HUES6 (cell line): ENCODE data around the gene NIFK.
"Not testable (repeated sequence)": the region's sequence is repeated elsewhere in the genome, so short reads cannot be mapped to it uniquely, and the experiment has no call there.

ENCODE experiments used
- H3K27ac ChIP-seq: 2 replicates; pipeline ENCODE4 v1.7.0; 2013; ENCODE audit warnings: low read depth, mild to moderate bottlenecking, low read length, inconsistent platforms
- H3K27me3 ChIP-seq: 2 replicates; pipeline ENCODE4 v1.6.1; 2013; ENCODE audit warnings: low read length; ENCODE audit not compliant: control insufficient read depth, insufficient read depth
- H3K36me3 ChIP-seq: 2 replicates; pipeline ENCODE4 v1.6.1; 2013; ENCODE audit warnings: low read length; ENCODE audit not compliant: control insufficient read depth, insufficient read depth
- H3K4me1 ChIP-seq: 2 replicates; pipeline ENCODE4 v1.6.1; 2013; ENCODE audit warnings: low read length; ENCODE audit not compliant: control insufficient read depth, insufficient read depth
- H3K4me3 ChIP-seq: 2 replicates; pipeline ENCODE4 v1.5.1; 2013; ENCODE audit warnings: low read depth, low read length
- H3K9ac ChIP-seq: one replicate; pipeline ENCODE4 v1.6.1; 2013; ENCODE audit warnings: mild to moderate bottlenecking, low read length
- H3K9me3 ChIP-seq: 2 replicates; pipeline ENCODE4 v1.6.1; 2013; ENCODE audit warnings: low read depth, low read length; ENCODE audit not compliant: control insufficient read depth, insufficient read depth

The NIFK gene

DNA sequence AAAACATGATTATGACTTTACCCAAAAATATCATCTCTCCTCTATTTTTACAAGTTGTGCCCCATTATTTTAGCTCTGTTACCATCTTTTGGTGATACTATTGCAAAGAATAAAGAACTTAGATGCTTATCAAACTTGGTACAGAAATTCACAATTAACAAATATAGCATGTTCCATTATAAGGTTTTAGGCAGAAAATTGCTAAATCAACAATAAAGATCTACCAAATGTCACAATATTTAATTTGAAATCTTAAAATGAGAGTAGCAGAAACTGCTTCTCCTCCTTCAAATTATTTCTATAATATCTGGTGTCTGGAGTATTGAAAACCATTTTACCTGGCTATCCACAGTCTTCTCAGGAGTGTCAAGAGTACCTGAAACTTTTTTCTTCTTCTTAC is 8.7 kb downstream of the NIFK start:
- Histone ChIP-seq H3K36me3 (peaks cover 65% of the 10 kb centered on the region), H3K4me3 (no peak overlapping the region)

DNA sequence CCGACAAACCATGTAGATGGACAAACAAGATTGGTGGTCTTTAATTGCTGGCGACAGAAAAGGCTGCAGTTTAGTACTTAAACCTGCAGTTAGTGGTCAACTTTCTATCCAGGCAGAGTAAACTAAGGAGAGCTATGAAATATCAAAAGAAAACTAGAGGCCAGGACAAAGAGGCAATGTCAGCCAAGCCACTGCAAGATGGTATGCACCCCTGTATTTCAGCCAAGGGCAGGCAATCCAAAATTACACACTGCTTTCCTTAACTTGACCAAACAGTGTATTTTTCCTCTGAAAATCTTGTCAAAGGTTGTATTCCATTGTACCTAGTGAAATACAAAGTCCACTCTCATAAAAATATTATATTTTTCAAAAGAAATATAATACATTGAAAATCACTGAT is 9.3 kb downstream of the NIFK start:
- H3K36me3 ChIP-seq = peaks cover 59% of the 10 kb centered on the region
- H3K9me3 ChIP-seq = no peaks in the 10 kb centered on the region
- no peaks in the 10 kb centered on the region for H3K27me3 ChIP-seq
- H3K27ac ChIP-seq = no peak overlapping the region
- no peak overlapping the region for H3K9ac ChIP-seq
- H3K4me1 ChIP-seq = no peaks in the 10 kb centered on the region
- no peak overlapping the region for H3K4me3 ChIP-seq

More for the DNA sequence above, 8.7 kb downstream of the NIFK start:
- H3K27me3 ChIP-seq = no peaks in the 10 kb centered on the region
- no peaks in the 10 kb centered on the region for H3K9me3 ChIP-seq
- no peak overlapping the region for H3K9ac ChIP-seq
- H3K4me1 ChIP-seq = no peaks in the 10 kb centered on the region
- no peak overlapping the region for H3K27ac ChIP-seq

DNA sequence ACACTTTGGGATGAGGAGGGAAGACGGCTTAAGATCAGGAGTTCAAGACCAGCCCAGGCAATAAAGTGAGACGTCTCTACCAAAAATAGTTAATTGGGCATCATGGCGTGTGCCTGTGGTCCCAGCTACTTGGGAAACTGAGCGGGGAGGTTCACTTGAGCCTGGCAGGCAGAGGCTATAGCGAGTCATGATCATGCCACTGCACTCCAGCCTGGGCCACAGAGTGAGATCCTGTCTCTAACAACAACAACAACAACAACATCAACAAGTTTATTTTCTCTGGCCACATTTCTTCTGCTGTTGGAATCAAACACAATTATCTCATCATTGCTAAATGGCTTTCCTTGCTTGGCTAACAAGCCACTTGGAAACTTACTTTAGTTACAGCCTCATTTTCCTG is 13.4 kb downstream of the NIFK start:
- Histone ChIP-seq H3K9ac (no peak overlapping the region), H3K4me3 (no peak overlapping the region), H3K27me3 (no peaks in the 10 kb centered on the region), H3K36me3 (peaks cover 19% of the 10 kb centered on the region), H3K4me1 (no peaks in the 10 kb centered on the region), H3K27ac (no peak overlapping the region), H3K9me3 (no peaks in the 10 kb centered on the region)

DNA sequence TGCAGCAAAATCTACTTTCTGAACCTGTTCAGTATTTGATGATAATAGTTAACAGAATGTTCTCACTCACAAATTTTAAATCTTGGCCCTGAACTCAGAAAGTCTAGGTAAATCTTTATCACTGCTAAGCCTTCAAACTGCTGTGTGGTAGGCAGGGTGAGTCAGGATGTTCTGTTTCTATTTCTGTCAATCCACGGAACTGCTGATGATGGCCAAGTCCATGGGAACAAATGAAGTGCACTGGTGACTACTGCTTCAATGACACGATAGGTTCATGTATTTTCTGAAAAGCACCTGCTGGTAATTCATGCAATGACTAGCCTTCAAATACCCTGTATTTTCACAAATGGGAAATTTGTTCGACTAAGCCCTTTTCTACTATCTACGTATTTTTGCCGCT is 14.2 kb downstream of the NIFK start:
- H3K36me3 ChIP-seq = peaks cover 11% of the 10 kb centered on the region
- H3K9me3 ChIP-seq = no peaks in the 10 kb centered on the region
- H3K4me3 ChIP-seq = no peak overlapping the region
- no peaks in the 10 kb centered on the region for H3K4me1 ChIP-seq
- no peaks in the 10 kb centered on the region for H3K27me3 ChIP-seq
- no peak overlapping the region for H3K9ac ChIP-seq
- no peak overlapping the region for H3K27ac ChIP-seq

DNA sequence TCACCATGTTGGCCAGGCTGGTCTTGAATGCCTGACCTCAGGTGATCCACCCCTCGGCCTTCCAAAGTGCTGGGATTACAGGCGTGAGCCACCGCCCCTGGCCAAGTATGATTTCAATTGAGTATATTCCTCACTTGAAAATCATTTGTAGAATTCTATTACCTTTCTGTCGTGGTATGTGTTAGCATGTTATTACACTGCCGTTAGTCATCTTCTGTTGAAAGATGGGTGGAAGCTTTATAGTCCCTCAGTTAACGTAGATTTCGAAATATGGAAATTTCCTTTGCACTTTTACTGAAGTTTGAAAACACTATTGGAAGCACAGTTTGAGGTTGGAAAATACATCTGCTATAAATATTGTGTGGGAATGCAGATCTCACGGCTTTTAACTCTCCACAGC is 14.7 kb downstream of the NIFK start:
- Histone ChIP-seq H3K4me3 (no peak overlapping the region), H3K4me1 (no peaks in the 10 kb centered on the region), H3K27me3 (no peaks in the 10 kb centered on the region), H3K9ac (no peak overlapping the region), H3K36me3 (peaks cover 6% of the 10 kb centered on the region), H3K27ac (no peak overlapping the region), H3K9me3 (no peaks in the 10 kb centered on the region)

DNA sequence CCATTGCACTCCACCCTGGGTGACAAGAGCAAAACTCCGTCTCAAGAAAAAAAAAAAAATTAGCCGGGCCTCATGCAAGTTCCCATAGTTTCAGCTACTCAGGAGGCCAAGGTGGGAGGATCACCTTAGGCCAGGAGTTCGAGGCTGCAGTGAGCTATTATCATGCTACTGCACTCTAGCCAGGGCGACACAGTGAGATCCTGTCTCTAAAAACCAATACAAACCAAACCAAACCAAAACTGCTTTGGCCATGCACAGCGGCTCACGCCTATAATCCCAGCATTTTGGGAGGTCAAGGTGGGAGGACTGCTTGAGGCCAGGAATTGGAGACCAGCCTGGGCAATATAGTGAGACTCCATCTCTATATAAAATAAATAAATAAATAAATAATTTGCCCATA is 19.1 kb downstream of the NIFK start:
- no peaks in the 10 kb centered on the region for H3K9me3 ChIP-seq

DNA sequence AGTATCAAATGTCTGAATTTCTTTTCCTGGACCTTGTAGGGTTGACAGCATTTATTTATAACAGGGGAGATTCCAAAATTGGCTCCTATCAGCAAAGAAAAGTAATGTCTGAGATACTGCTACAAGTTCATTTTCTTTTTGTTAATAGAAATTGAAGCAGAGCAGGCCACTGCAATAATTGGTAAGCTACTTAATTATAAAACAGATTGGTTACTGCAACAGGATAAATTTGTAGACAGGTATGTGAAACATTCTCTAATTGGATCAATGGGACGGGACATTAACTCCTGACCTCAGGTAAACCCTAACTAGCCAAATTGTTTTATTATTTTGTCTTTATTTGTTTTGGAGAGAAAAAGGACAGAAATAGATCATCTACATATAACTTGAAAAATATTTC is 20.5 kb downstream of the NIFK start:
- H3K27me3 ChIP-seq = no peaks in the 10 kb centered on the region

More for the DNA sequence above, 19.1 kb downstream of the NIFK start:
- Histone ChIP-seq H3K4me1 (no peaks in the 10 kb centered on the region), H3K4me3 (no peak overlapping the region), H3K9ac (no peak overlapping the region), H3K27ac (no peak overlapping the region), H3K36me3 (no peaks in the 10 kb centered on the region), H3K27me3 (no peaks in the 10 kb centered on the region)

DNA sequence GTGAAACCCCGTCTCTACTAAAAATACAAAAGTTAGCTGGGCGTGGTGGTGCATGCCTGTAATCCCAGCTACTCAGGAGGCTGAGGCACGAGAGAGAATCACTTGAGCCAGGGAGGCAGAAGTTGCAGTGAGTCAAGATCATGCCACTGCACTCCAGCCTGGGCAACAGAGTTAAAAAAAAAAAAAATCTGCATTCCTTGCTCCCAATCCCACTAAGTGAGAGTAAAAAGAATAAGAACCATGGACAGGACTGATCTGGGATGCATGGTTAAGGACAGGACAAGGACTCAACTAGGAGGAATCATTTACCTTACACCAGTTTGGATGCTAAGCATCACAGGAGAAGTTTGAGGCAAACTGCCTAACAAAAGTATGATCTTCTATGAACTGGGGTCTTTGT is 25.2 kb downstream of the NIFK start:
- H3K27me3 ChIP-seq, H3K36me3 ChIP-seq, H3K9ac ChIP-seq, H3K27ac ChIP-seq, H3K9me3 ChIP-seq, H3K4me3 ChIP-seq: not testable (repeated sequence)
- H3K4me1 ChIP-seq = peaks cover 10% of the 10 kb centered on the region

More for the DNA sequence above, 20.5 kb downstream of the NIFK start:
- Histone ChIP-seq H3K36me3 (no peaks in the 10 kb centered on the region), H3K27ac (no peak overlapping the region), H3K4me1 (no peaks in the 10 kb centered on the region), H3K4me3 (no peak overlapping the region), H3K9ac (no peak overlapping the region), H3K9me3 (no peaks in the 10 kb centered on the region)

DNA sequence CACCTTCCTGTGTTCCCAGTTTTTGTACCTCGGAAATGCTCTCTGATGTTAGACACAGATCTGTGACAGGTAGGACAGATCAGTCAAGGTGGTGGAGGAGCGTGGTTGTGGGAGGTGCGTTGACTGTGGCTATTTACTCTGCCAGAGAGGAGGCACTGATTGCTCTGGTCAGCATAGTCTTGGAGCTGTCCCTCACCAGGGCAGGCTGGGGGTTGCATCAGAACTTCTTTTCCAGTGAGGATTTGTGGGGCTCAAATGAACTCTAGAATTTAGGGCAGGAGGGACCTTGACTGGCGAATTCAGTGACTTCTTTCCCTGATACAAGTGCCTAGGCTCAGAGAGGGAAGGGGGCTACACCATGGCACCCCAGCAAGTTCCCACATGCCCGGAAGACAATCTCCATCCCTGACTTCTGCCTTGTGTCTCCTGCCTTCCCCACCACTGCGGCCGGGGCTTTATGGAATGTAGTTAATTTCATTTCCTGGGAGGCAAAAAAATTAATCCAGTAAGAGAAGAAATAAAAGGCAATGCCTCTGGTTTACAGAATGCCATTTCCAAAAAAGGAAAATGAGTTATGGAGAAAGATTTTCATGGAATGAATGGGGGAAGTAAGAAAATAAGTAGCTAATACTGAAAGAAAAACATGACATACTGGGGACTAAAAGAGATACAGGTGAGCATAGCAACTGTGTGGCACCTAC is 26.1 kb downstream of the NIFK start:
- H3K27ac ChIP-seq = no peak overlapping the region
- no peaks in the 10 kb centered on the region for H3K36me3 ChIP-seq
- H3K9ac ChIP-seq = no peak overlapping the region
- H3K9me3 ChIP-seq = no peaks in the 10 kb centered on the region
- H3K4me3 ChIP-seq = no peak overlapping the region
- H3K27me3 ChIP-seq = no peaks in the 10 kb centered on the region
- peaks cover 10% of the 10 kb centered on the region for H3K4me1 ChIP-seq

DNA sequence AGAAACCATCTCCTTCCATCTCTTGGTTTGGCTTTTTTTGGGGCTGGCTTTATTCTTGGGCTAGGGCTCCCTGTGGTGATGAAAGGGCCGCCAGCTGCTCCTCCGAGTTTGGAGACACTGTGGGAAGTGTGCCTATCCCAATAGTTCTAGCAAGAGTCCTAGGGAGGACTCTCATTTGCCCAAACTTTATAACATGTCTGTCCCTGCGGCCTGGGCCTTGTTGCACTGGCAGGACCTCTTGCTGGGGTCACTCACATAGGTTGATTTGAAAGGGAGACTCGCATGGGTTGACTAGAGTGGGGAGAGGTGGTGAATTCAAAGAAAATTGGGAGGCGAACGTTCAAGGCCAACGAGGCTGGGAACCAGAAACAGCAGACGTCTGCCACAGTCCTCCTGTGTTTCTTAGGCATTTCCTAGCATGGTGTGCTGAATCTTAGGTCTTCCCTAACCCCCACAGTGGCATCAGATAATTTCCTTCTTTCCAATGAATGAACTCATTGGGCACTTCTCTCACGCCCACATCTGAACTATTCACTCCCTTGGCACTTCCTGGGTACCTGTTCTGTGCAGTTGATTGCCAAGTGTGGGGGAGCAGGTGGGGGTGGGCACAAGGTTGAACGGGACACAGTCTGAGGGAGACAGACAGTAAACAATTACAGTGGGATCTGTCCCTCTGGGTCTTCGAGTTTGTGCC is 26.8 kb downstream of the NIFK start:
- Histone ChIP-seq H3K9ac (no peak overlapping the region), H3K36me3 (no peaks in the 10 kb centered on the region), H3K27ac (no peak overlapping the region), H3K27me3 (no peaks in the 10 kb centered on the region), H3K9me3 (no peaks in the 10 kb centered on the region), H3K4me1 (peaks cover 10% of the 10 kb centered on the region), H3K4me3 (no peak overlapping the region)

DNA sequence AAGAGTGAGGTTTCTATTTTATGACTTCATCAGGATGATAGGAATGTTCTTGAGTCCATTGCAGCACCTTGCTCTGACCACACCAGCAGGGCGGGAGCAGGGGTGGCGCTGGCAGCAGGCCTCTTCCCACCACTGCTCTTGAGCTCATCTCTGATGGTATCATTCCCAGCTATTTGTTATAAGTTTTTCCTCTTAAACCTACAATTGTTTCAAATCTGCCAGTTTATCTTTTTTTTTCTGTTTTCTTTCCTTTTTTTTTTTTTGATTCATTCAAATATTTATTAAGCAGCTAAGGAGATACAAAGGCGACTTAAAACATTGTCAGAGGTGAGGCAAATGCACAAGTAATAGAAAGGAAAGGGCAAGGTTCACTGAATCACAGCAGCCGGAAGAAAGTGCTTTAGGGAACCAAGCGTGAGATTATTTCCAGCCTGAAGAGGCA is 28.7 kb downstream of the NIFK start:
- Histone ChIP-seq H3K9ac (no peak overlapping the region), H3K4me3 (no peak overlapping the region), H3K9me3 (no peaks in the 10 kb centered on the region), H3K27me3 (no peaks in the 10 kb centered on the region), H3K4me1 (peaks cover 10% of the 10 kb centered on the region), H3K36me3 (no peaks in the 10 kb centered on the region), H3K27ac (no peak overlapping the region)
